ENCODE results near the gene ATP1A4.

DNA sequence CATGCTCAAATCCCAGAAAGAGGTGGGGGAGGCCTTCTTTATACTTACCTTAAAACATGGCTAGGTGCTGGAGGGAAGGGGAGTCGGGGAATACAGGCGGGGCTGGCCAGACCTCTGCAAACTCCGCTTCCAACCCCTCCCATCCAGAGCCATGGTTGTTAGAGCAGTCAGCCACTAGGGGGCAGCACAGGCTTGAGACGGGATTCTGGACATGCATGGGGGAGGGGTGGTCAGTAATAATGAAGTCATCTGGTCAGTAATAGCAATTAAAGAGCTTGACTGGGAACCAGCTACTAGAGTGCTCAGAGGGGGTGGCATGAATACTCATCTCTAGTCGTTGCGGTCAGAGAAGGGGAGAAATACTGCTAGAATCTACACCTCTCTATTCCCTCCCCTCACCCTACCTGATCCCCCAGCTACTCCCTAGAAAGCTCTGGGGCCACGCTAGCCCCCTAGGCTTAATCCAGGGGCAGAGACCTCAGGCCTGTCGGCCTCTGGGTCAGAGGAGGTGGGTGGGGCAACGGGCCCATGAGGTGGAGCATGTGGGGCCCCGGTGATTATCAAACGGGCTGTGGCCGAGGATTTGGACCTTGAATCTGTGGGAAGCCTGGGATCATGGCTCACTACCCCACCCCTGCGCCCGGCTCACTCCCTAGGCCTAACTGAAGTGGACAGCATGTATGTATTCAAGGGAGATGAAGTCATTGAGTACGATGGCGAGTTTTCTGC, 41.9 kb downstream of the ATP1A4 start:
- TF ChIP-seq POLR2AphosphoS5 (IDR thresholded peaks at IDR 0.05; ENCODE audit: low read depth, low read length) (no peak), POLR2A (IDR thresholded peaks at IDR 0.05; ENCODE audit: low read depth, low read length) (no peak)

Measured in GM12892 (cell line).